Measurements from ENCODE around the gene ZNF428. TPM values are rescaled to one million over a fixed set of nuclear protein-coding genes. Genes with fewer than 3 reads are reported as not detected.
"Not testable (repeated sequence)": the region's sequence is repeated elsewhere in the genome, so short reads cannot be mapped to it uniquely, and the experiment has no call there.

ZNF428 gene
- 118 and 122 TPM in 2 replicates for polyA plus RNA-seq (2014; cell fraction: cytosol; rRNA removed)
- polyA plus RNA-seq (2014; cell fraction: nucleus; rRNA removed), result 63.8 and 90.0 TPM in 2 replicates

- DNase-seq (ENCODE audit: low spot score), result peak; percentile 95
These were observed at the start of gene ZNF428 for GRCh38 chr19:43619262-43620060. Gene ZNF428, minus strand, starts transcription at chr19:43619629. Its CDS starts 5,325 bp downstream, at chr19:43614304.

GRCh38 chr19:43668406-43669109 is 49.1 kb upstream of the ZNF428 start:
- DNase-seq (ENCODE audit: low spot score), result peak; percentile 94

GRCh38 chr19:43667876-43668405 is 48.5 kb upstream of the ZNF428 start:
- no peak for DNase-seq (ENCODE audit: low spot score)

GRCh38 chr19:43667126-43667875 is 47.9 kb upstream of the ZNF428 start:
- DNase-seq (ENCODE audit: low spot score), result no peak

GRCh38 chr19:43664018-43664417 is 44.6 kb upstream of the ZNF428 start:
- no peak for DNase-seq (ENCODE audit: low spot score)

- DNase-seq (ENCODE audit: low spot score), result peak; percentile 31
These were observed 43.1 kb upstream of the ZNF428 start for GRCh38 chr19:43662487-43662886.

GRCh38 chr19:43660971-43661360 is 41.5 kb upstream of the ZNF428 start:
- no peak for DNase-seq (ENCODE audit: low spot score)

- no peak for DNase-seq (ENCODE audit: low spot score)
These were observed 41.0 kb upstream of the ZNF428 start for GRCh38 chr19:43660301-43660970.

- DNase-seq (ENCODE audit: low spot score), result no peak
These were observed 39.1 kb upstream of the ZNF428 start for GRCh38 chr19:43658494-43658893.

- no peak for DNase-seq (ENCODE audit: low spot score)
These were observed 38.6 kb upstream of the ZNF428 start for GRCh38 chr19:43658001-43658400.

GRCh38 chr19:43656436-43656835 is 37.0 kb upstream of the ZNF428 start:
- no peak for DNase-seq (ENCODE audit: low spot score)

GRCh38 chr19:43652546-43652874 is 33.1 kb upstream of the ZNF428 start:
- DNase-seq (ENCODE audit: low spot score), result no peak

- peak; percentile 69 for DNase-seq (ENCODE audit: low spot score)
These were observed 32.5 kb upstream of the ZNF428 start for GRCh38 chr19:43651758-43652545.

GRCh38 chr19:43650276-43650675 is 30.8 kb upstream of the ZNF428 start:
- not testable (repeated sequence) for DNase-seq (ENCODE audit: low spot score)

- no peak for DNase-seq (ENCODE audit: low spot score)
These were observed 30.1 kb upstream of the ZNF428 start for GRCh38 chr19:43649514-43649913.

- DNase-seq (ENCODE audit: low spot score), result no peak
These were observed 29.2 kb upstream of the ZNF428 start for GRCh38 chr19:43648633-43649032.

GRCh38 chr19:43644181-43644580 is 24.8 kb upstream of the ZNF428 start:
- no peak for DNase-seq (ENCODE audit: low spot score)

GRCh38 chr19:43643326-43643725 is 23.9 kb upstream of the ZNF428 start:
- no peak for DNase-seq (ENCODE audit: low spot score)

GRCh38 chr19:43642531-43642930 is 23.1 kb upstream of the ZNF428 start:
- DNase-seq (ENCODE audit: low spot score), result no peak

- DNase-seq (ENCODE audit: low spot score), result no peak
These were observed 21.9 kb upstream of the ZNF428 start for GRCh38 chr19:43641333-43641732.

- no peak for DNase-seq (ENCODE audit: low spot score)
These were observed 21.0 kb upstream of the ZNF428 start for GRCh38 chr19:43640424-43640757.

Data from SK-N-DZ (cell line).